DND-41 (cell line): ENCODE data around the gene LDB2.

Experiments
- CTCF ChIP-seq: IDR thresholded peaks from 2 replicates; pipeline ENCODE4 v1.5.1; 2012; ENCODE audit warnings: borderline replicate concordance, low read length, moderate library complexity, mild to moderate bottlenecking; ENCODE audit not compliant: poor library complexity, severe bottlenecking; ENCODE audit errors: extremely low read depth
- EZH2 ChIP-seq: IDR thresholded peaks from 3 replicates; pipeline ENCODE4 v1.6.1; 2012; ENCODE audit warnings: borderline replicate concordance, low read depth, mild to moderate bottlenecking, moderate library complexity, low read length, inconsistent platforms; ENCODE audit not compliant: severe bottlenecking

- TF ChIP-seq CTCF: no peak
- no peak for TF ChIP-seq EZH2
Measured at GRCh38 chr4:16757080-16757521, 141.3 kb downstream of the LDB2 start.
